GM12878 (cell line): ENCODE data around the gene ETV6. TPM values are rescaled to one million over a fixed set of nuclear protein-coding genes. Genes with fewer than 3 reads are reported as not detected.

Experiments used
- ATAC-seq: fragments of 200-7000 bp; cut with Tn5 transposase; 3 replicates; pipeline ENCODE4 v1.9.1; 2020; ENCODE audit warnings: mild to moderate bottlenecking, moderate library complexity
- BruUV-seq: library from RNA; stranded (reverse); fragments of 400-500 nt; replicated peaks from 2 replicates; lab custom pipeline; 2021; lab: Mats Ljungman, UMichigan
- CTCF ChIA-PET: fragments of 300-600 bp; sonication (Branson Sonifier 250); formaldehyde crosslinking; extraction: SDS; loops from one replicate; lab custom pipeline; 2021; ENCODE audit warnings: inconsistent platforms; lab: Yijun Ruan, JAX
- POLR2A ChIA-PET: fragments of 350-600 bp; formaldehyde crosslinking; extraction: SDS; loops from one replicate; lab custom pipeline; 2021; ENCODE audit warnings: inconsistent platforms; lab: Charles Lee
- RAD21 ChIA-PET: fragments of 300-600 bp; sonication (Branson Sonifier 250); formaldehyde crosslinking; loops from one replicate; lab custom pipeline; 2023; ENCODE audit warnings: antibody characterized with exemption; ENCODE audit not compliant: unreplicated experiment; lab: Charles Lee
- SMC1A ChIA-PET: fragments of 300-600 bp; sonication (Branson Sonifier 250); formaldehyde crosslinking; loops from one replicate; lab custom pipeline; 2023; ENCODE audit not compliant: unreplicated experiment, uncharacterized antibody; lab: Charles Lee
- DNase-seq: peaks from one replicate; pipeline ENCODE4 v3.0.0-alpha.2; 2011; ENCODE audit warnings: low read depth, low spot score
- FAIRE-seq: peaks from 3 replicates; lab custom pipeline; 2011; peaks lifted over from hg19 to GRCh38; lab: Jason Lieb, UNC
- H2AFZ ChIP-seq: 2 replicates; pipeline ENCODE4 v1.6.0; 2011; ENCODE audit warnings: low read depth, low read length, control low read depth; ENCODE audit not compliant: control insufficient read depth
- H3K27ac ChIP-seq: 2 replicates; pipeline ENCODE4 v1.5.1; 2011; ENCODE audit warnings: control low read depth; ENCODE audit not compliant: control insufficient read depth, insufficient read depth
- H3K27me3 ChIP-seq, 2 experiments: replicated peaks in 1 of 2; 2 replicates each; pipeline versions ENCODE4 v1.6.0 to v1.6.1; 2011; ENCODE audit warnings: low read length in 1 of 2; ENCODE audit not compliant: control insufficient read depth in 2 of 2, insufficient read depth in 2 of 2
- H3K36me3 ChIP-seq, 2 experiments: 2 replicates each; pipeline ENCODE4 v1.5.1; 2011; ENCODE audit warnings: low read length in 1 of 2; ENCODE audit not compliant: control insufficient read depth in 2 of 2, insufficient read depth in 2 of 2
- H3K4me1 ChIP-seq: 2 replicates; pipeline ENCODE4 v1.6.1; 2011; ENCODE audit warnings: mild to moderate bottlenecking, low read length, moderate library complexity, mixed read lengths; ENCODE audit not compliant: control insufficient read depth, insufficient read depth
- H3K4me2 ChIP-seq: 2 replicates; pipeline ENCODE4 v1.6.0; 2011; ENCODE audit warnings: control low read depth; ENCODE audit not compliant: control insufficient read depth, insufficient read depth
- H3K4me3 ChIP-seq: fragments of 200-600 bp; sonication (generic); 2 replicates; pipeline ENCODE4 v1.5.1; 2016
- H3K79me2 ChIP-seq: 2 replicates; pipeline ENCODE4 v1.6.0; 2011; ENCODE audit warnings: low read length; ENCODE audit not compliant: control insufficient read depth, insufficient read depth
- H3K9ac ChIP-seq: 2 replicates; pipeline ENCODE4 v1.8.0; 2011; ENCODE audit warnings: low read length, control low read depth, mixed read lengths; ENCODE audit not compliant: control insufficient read depth, insufficient read depth
- H3K9me3 ChIP-seq: replicated peaks from 3 replicates; pipeline ENCODE4 v1.5.1; 2011; ENCODE audit warnings: mild to moderate bottlenecking, low read length; ENCODE audit not compliant: control insufficient read depth, insufficient read depth
- H4K20me1 ChIP-seq: 2 replicates; pipeline ENCODE4 v1.6.0; 2011; ENCODE audit not compliant: control insufficient read depth, insufficient read depth
- CBX3 ChIP-seq: fragments of 200-600 bp; sonication (generic); IDR thresholded peaks from 2 replicates; pipeline ENCODE4 v1.6.1; 2016; ENCODE audit warnings: low read depth, borderline replicate concordance
- ESRRA ChIP-seq: IDR thresholded peaks from 2 replicates; pipeline ENCODE4 v1.6.1; 2012; ENCODE audit warnings: mild to moderate bottlenecking, low read length, improper control_type of control experiment
- IRF3 ChIP-seq: fragments of 450-650 bp; IDR thresholded peaks from 2 replicates; pipeline ENCODE4 v1.6.1; 2014; ENCODE audit warnings: mild to moderate bottlenecking
- POLR2AphosphoS5 ChIP-seq: IDR thresholded peaks from 2 replicates; pipeline ENCODE4 v1.6.1; 2011; ENCODE audit warnings: mild to moderate bottlenecking, low read length, inconsistent platforms
- RCOR1 ChIP-seq: conservative IDR thresholded peaks from 2 replicates; pipeline ENCODE4 v1.6.1; 2012; ENCODE audit warnings: low read depth, low read length, improper control_type of control experiment
- SRF ChIP-seq, 2 experiments: IDR thresholded peaks; 2 replicates each; pipeline ENCODE4 v1.6.1; 2011; ENCODE audit warnings: low read depth in 2 of 2, low read length in 2 of 2, mild to moderate bottlenecking in 1 of 2, moderate library complexity in 1 of 2
- ZSCAN29 ChIP-seq: fragments of 450-650 bp; IDR thresholded peaks from 2 replicates; pipeline ENCODE4 v1.6.1; 2017; ENCODE audit warnings: mild to moderate bottlenecking, moderate library complexity
- WGBS: methylation state at CpG from one replicate; pipeline ENCODE4 v1.1.6; 2016; ENCODE audit warnings: low lambda C conversion rate; ENCODE audit not compliant: insufficient replicate concordance, insufficient coverage; ENCODE audit errors: missing lambda C conversion rate; 5-methylcytosine and 5-hydroxymethylcytosine counted together
- in situ Hi-C: fragments of 300-500 bp; cut with MboI; formaldehyde crosslinking; loops from 9 replicates; pipeline ENCODE4 v1.14.3; 2018; ENCODE audit warnings: mixed read lengths
- intact Hi-C: fragments of 100-400 bp; cut with micrococcal nuclease; formaldehyde crosslinking; loops from one replicate; pipeline ENCODE4 v1.14.2; 2022; ENCODE audit not compliant: unreplicated experiment
- polyA plus RNA-seq, 11 experiments: library from polyadenylated mRNA; depleted of rRNA in 4 of 11; unstranded in 6 of 11; stranded (reverse) in 5 of 11; fragments of >200 nt; fragmentation: Nextera tagmentation in 4 of 11; fragmentation: Illumina TruSeq in 1 of 11; extraction: Ambion mirVana in 4 of 11; extraction: Trizol in 1 of 11; gene quantifications; 1 replicate in 1 of 11; 2 replicates in 10 of 11; pipeline versions ENCODE4 v1.2.1 to v1.2.3, GENCODE V29; 2011 to 2016; ENCODE audit warnings: inconsistent platforms in 2 of 11, missing spikeins in 2 of 11, low read depth in 1 of 11
- total RNA-seq, 4 experiments: library from RNA; depleted of rRNA in 3 of 4; stranded (reverse); fragments of >200 nt in 3 of 4; fragmentation: Illumina TruSeq in 1 of 4; extraction: Trizol in 1 of 4; gene quantifications; 2 replicates each; pipeline versions ENCODE4 v1.2.1 to v1.2.3, GENCODE V29; 2013 to 2021

Gene ETV6
- total and polyA plus RNA-seq, 10 of the 15 experiments (the other 5 are each of a cell fraction or from before 2014, with no cell fraction given) = 6.6 to 74.8 (median 24.6) TPM

- ChIA-PET RAD21 (interaction anchor here (0.8 to 1.0 kb wide), 2 partner anchors 84 to 121 kb away, joined by 3 read pairs; no protein-coding TSS in a partner anchor), SMC1A (interaction anchor here (0.9 to 2.8 kb wide), 6 partner anchors 10 to 403 kb away, joined by 3 to 8 read pairs (median 4); no protein-coding TSS in a partner anchor), CTCF (interaction anchor here (0.9 to 9.1 kb wide), 5 partner anchors 7 to 403 kb away, joined by 3 to 47 read pairs (median 6); no protein-coding TSS in a partner anchor), POLR2A (no interaction called here)
- Histone ChIP-seq H3K79me2 (no peaks in the 10 kb centered on the region), H3K9ac (no peak overlapping the region), H3K4me3 (no peak overlapping the region), H3K36me3 (no peaks in the 10 kb centered on the region), H3K4me1 (no peaks in the 10 kb centered on the region), H3K27ac (no peak overlapping the region), H3K9me3 (no peaks in the 10 kb centered on the region), H2AFZ (no peak overlapping the region; the same call in 1 of the 2 replicates), H3K27me3 (no peaks in the 10 kb centered on the region), H4K20me1 (no peaks in the 10 kb centered on the region), H3K4me2 (no peak overlapping the region)
- TF ChIP-seq SRF (IDR thresholded peaks at IDR 0.05; ENCODE audit: low read depth in 2 of 2, low read length in 2 of 2) (no peak), ESRRA (no peak), RCOR1 (no peak), ZSCAN29 (no peak), POLR2AphosphoS5 (no peak), IRF3 (no peak), CBX3 (no peak)
- FAIRE-seq (no peak), ATAC-seq (no peak), DNase-seq (no peak)
- intact Hi-C loops = no loop called here
- in situ Hi-C loops = no loop called here
- no TSS peak for BruUV-seq
- WGBS = 69% methylated on average over 5 of the region's 5 CpGs
Observed at GRCh38 chr12:11630046-11630706, 19.3 kb upstream of the ETV6 start.
